HG02642 (cell line): ENCODE data around the gene ZNF679.
"Not testable (repeated sequence)": the region's sequence is repeated elsewhere in the genome, so short reads cannot be mapped to it uniquely, and the experiment has no call there.

ENCODE experiments used
- ATAC-seq: cut with Tn5 transposase; IDR thresholded peaks from one replicate; pipeline ENCODE4 v1.9.1; 2021; ENCODE audit warnings: mild to moderate bottlenecking; ENCODE audit not compliant: unreplicated experiment, poor library complexity

Gene ZNF679

GRCh38 chr7:64228174-64228573 is at the start of gene ZNF679:
ZNF679 (plus strand) TSS chr7:64228474; CDS start chr7:64249118, 20,644 bp downstream.
- not testable (repeated sequence) for ATAC-seq

GRCh38 chr7:64180989-64181388 is 47.3 kb upstream of the ZNF679 start:
- no peak for ATAC-seq

DNA sequence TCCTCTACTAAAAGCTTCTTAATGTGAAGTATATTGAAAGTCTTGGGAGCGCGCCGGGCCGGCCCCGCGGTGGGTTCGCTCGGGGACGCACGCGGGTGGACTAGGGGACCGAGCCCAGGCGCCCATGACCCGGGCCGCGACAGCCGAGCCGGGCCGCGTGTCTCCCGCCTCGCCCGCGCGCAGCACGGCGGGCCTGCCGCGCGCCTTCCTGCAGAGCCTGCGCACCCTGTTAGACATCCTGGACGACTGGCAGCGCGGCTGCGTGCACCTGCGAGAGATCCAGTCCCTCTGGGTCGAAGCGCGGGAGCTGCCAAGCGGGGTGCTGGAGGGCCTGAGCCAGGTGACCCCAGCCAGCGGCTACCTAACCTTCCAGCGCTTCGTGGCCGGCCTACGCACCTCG is 46.7 kb upstream of the ZNF679 start:
- ATAC-seq = no peak

- ATAC-seq = no peak
Measured at GRCh38 chr7:64182036-64182790, 46.1 kb upstream of the ZNF679 start.

DNA sequence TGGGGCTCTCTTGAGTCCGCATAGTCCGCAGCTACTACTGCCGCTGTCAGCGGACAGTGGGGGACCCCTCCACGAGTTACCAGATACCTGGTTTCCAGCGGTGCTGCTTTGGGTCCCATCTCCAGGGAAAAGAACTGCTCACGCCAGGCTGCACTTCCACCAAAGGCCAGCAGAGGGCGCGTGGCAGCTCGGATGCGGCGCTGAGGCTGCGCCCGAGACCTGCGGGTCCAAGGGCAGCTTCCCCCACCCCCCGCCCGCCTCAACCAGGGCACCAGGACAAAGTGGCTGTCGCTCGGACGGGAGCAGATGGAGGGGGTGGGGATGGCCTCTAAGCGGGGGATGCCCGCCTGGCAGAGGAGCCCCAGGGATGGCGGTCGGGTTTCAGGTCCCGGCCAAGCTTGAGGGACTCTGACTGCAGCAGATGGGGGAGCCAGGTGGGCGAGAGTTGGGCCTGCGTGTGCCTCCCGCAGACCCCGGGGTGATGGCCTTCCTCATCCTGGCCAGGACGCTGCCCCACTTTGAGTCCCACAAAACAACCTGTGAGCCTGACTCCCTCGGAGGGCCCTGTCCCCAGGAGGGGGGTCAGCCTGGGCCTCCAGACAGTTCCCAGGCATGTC is 45.0 kb upstream of the ZNF679 start:
- ATAC-seq = no peak

DNA sequence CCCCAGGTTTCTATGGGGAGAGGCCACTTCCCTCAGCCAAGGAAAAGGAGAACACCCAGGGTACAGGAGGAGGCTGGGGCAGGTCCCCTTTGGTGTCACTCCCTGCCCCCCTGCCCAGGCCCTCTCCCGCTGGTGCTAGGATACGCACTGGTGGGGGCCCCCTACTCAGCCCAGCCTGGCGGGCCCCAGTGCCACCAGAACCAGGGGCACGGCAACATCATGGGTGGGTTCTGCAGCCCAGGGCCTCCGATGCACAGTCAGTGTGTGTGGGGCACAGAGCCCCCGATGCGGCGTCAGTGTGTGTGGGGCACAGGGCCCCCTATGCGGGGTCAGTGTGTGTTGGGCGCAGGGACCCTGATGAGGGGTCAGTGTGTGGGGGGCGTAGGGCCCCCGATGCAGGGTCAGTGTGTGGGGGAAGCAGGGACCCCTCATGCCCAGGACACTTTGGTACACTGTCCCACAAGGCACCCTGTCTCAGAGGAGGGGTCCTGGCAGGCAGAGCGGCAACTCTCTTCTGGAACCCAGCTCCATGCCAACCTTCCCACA is 44.4 kb upstream of the ZNF679 start:
- no peak for ATAC-seq

GRCh38 chr7:64184376-64184775 is 43.9 kb upstream of the ZNF679 start:
- ATAC-seq = no peak

- no peak for ATAC-seq
Measured at GRCh38 chr7:64187408-64187807, 40.9 kb upstream of the ZNF679 start.

DNA sequence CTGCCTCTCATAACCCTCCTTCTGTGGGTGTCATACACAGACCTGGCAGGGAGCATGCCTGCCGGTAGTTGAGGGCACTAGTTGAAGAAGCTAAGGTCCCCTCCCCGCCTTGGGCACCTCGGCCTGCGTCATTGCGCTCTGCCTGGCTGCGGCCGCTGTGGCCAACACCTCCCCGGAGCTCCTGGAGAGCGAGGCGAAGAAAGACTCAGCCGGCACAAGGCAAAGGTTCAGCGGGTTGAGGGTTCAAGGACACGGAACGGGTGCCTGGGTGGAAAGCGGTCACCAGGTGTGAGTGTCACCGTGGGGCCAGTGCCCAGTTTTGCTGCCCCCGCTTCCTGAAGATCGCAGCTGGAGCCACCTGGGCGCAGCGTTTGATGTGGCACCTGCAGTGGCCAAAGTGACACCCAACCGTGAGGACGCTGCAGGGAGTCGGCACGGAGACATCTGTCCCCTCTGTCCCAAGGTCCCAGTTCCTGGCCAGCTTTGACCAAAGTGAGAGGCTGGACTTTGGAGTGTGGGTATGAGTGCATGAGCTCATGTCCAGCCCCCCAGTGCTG is 36.0 kb upstream of the ZNF679 start:
- ATAC-seq = no peak

DNA sequence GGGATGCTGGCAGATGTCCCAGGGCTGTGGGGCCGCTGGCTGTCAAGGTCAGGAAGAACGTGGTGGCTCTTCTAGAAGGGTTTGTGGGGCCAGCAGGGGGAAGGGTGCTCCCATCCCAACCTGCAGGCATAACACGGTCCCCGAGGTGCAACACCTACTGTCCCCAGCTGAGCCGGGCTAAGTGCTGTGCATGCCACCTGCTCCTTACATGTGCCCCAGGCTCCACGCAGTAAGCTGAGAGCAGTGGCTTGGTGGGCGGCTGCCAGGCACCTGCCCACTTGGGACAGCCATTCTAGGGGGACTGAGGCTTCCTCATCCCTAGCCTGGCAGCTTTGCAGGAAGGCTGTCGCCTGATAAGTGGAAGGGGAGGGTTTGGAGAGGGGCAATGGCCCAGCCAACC is 35.5 kb upstream of the ZNF679 start:
- no peak for ATAC-seq

- ATAC-seq = no peak
Measured at GRCh38 chr7:64206903-64207302, 21.4 kb upstream of the ZNF679 start, which contains the start of gene ZNF735. ZNF735 (plus strand) TSS chr7:64207203; CDS start chr7:64207203, 0 bp downstream.

GRCh38 chr7:64219710-64220298 is 8.5 kb upstream of the ZNF679 start:
- not testable (repeated sequence) for ATAC-seq

GRCh38 chr7:64223366-64223765 is 4.9 kb upstream of the ZNF679 start:
- ATAC-seq = no peak

DNA sequence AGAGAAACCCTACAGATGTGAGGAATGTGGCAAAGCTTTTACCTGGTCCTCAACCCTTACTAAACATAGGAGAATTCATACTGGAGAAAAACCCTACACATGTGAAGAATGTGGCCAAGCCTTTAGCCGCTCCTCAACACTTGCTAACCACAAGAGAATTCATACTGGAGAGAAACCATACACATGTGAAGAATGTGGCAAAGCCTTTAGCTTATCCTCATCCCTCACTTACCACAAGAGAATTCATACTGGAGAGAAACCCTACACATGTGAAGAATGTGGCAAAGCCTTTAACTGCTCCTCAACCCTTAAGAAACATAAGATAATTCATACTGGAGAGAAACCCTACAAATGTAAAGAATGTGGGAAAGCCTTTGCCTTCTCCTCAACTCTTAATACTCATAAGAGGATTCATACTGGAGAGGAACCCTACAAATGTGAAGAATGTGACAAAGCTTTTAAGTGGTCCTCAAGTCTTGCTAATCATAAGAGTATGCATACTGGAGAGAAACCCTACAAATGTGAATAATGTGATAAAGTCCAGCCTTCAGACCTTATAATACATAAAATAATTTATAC is 38.2 kb downstream of the ZNF679 start:
- ATAC-seq = no peak

GRCh38 chr7:64277630-64278029 is 49.4 kb downstream of the ZNF679 start:
- ATAC-seq = no peak

GRCh38 chr7:64294701-64295420 is 66.6 kb downstream of the ZNF679 start:
- ATAC-seq = no peak

GRCh38 chr7:64297418-64297817 is 69.1 kb downstream of the ZNF679 start:
- ATAC-seq = not testable (repeated sequence)

- no peak for ATAC-seq
Measured at GRCh38 chr7:64300641-64301405, 72.5 kb downstream of the ZNF679 start.
